ENCODE measurements around the gene PNKD. TPM values are rescaled to one million over a fixed set of nuclear protein-coding genes. Genes with fewer than 3 reads are reported as not detected.

The PNKD gene
- total and polyA plus RNA-seq, 2 donors (not counting 1 experiment from before 2014, with no cell fraction given) = 27.7 to 29.1 TPM

DNA sequence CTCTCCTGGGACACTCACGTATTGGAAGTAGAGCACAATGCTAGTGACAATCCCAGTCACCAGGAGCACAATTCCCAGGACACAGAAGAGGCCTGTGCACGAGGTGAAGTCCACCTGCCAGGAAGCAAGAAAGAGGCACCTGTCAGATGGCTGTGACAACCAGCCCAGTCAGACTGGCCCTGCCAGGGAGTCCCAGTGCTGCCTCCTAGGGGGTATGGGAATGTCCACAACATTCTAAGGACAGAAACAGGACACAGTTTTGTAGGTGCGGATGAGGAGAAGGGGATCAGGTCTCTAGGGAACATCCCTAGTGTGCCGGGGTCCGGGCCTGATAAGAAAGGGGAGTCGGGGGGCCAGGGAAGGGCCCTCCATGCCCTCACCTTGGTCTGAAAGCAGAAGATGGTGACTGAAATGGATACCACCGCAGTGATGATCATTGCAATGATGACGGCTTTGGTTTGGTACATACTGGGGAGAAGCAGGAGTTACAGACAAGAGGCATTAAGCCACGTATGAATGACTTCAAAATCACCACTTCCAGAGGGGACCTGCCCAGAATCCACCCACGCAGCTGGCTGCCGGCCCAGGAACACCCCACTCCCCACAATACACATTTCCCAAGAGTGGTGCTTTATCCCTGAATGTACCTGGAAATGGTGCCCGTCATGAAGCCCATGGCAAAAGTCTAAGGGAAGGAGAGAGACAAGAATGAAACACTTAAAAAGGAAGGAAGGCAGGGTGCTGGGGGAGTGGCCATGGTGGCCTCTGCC lies 6.9 kb downstream of the PNKD start:
- Histone ChIP-seq H3K27ac (ENCODE audit: insufficient read depth, low read length) (no peak overlapping the region), H3K9me3 (ENCODE audit: control insufficient read depth, insufficient read depth, low read depth, low read length) (no peaks in the 10 kb centered on the region), H4K20me1 (ENCODE audit: control insufficient read depth, extremely low read depth, insufficient read depth, low read length) (no peaks in the 10 kb centered on the region), H3K36me3 (ENCODE audit: control insufficient read depth, insufficient read depth, low read length) (peaks cover 46% of the 10 kb centered on the region), H3K4me1 (ENCODE audit: control insufficient read depth, extremely low read depth, insufficient read depth, low read length) (peaks cover 13% of the 10 kb centered on the region), H3K9ac (ENCODE audit: insufficient read depth, low read length) (no peak overlapping the region), H3K4me2 (ENCODE audit: extremely low read depth, insufficient read depth, low read length) (no peak overlapping the region), H2AFZ (ENCODE audit: low read length) (no peak overlapping the region), H3K4me3 (replicated peaks in 1 of 4; ENCODE audit: control extremely low read depth in 1 of 4, insufficient read depth in 1 of 4, low read depth in 3 of 4, low read length in 4 of 4) (no peak overlapping the region), H3K79me2 (ENCODE audit: control insufficient read depth, insufficient read depth, low read length) (peaks cover 28% of the 10 kb centered on the region), H3K27me3 (ENCODE audit: control insufficient read depth, insufficient read depth, low read length) (no peaks in the 10 kb centered on the region)
- no peak for DNase-seq (ENCODE audit: low read depth in 2 of 2)
- TF ChIP-seq, protein P1, sequence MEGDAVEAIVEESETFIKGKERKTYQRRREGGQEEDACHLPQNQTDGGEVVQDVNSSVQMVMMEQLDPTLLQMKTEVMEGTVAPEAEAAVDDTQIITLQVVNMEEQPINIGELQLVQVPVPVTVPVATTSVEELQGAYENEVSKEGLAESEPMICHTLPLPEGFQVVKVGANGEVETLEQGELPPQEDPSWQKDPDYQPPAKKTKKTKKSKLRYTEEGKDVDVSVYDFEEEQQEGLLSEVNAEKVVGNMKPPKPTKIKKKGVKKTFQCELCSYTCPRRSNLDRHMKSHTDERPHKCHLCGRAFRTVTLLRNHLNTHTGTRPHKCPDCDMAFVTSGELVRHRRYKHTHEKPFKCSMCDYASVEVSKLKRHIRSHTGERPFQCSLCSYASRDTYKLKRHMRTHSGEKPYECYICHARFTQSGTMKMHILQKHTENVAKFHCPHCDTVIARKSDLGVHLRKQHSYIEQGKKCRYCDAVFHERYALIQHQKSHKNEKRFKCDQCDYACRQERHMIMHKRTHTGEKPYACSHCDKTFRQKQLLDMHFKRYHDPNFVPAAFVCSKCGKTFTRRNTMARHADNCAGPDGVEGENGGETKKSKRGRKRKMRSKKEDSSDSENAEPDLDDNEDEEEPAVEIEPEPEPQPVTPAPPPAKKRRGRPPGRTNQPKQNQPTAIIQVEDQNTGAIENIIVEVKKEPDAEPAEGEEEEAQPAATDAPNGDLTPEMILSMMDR (conservative IDR thresholded peaks at IDR 0.05 in 1 of 2, IDR thresholded peaks at IDR 0.05 in 1 of 2; ENCODE audit: low read depth in 1 of 2, low read length in 2 of 2) = no peak
- TF ChIP-seq EZH2 (IDR thresholded peaks at IDR 0.05; ENCODE audit: low read length, missing control alignments) = no peak

DNA sequence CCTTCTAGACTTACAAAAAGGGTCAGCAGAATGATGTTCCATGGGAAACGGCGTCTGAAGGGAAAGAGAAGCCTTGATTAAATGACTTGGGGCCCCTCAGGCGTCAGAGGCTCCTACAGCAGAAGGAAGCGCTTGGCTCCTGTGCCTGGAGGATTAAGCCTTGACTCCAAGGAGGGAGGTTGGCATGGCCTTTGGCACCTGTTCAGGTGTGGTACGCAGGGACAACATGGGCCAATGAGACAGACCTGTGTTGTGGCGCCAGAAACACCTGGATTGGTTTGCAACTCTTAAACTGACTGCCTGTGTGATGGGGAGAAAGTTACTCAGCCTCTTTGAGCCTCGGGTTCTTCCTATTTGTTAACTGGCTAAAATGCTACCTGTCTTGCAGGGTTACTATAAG lies 7.6 kb downstream of the PNKD start:
- H3K4me3 ChIP-seq (replicated peaks in 1 of 4; ENCODE audit: control extremely low read depth in 1 of 4, insufficient read depth in 1 of 4, low read depth in 3 of 4, low read length in 4 of 4) = no peak overlapping the region
- no peak overlapping the region for H3K4me2 ChIP-seq (ENCODE audit: extremely low read depth, insufficient read depth, low read length)
- H2AFZ ChIP-seq (ENCODE audit: low read length) = no peak overlapping the region
- TF ChIP-seq, protein P1 (conservative IDR thresholded peaks at IDR 0.05 in 1 of 2, IDR thresholded peaks at IDR 0.05 in 1 of 2; ENCODE audit: low read depth in 1 of 2, low read length in 2 of 2) = no peak
- TF ChIP-seq EZH2 (IDR thresholded peaks at IDR 0.05; ENCODE audit: low read length, missing control alignments) = no peak
- H3K79me2 ChIP-seq (ENCODE audit: control insufficient read depth, insufficient read depth, low read length) = peaks cover 34% of the 10 kb centered on the region
- H3K9me3 ChIP-seq (ENCODE audit: control insufficient read depth, insufficient read depth, low read depth, low read length) = no peaks in the 10 kb centered on the region
- no peak for DNase-seq (ENCODE audit: low read depth in 2 of 2)
- H3K27me3 ChIP-seq (ENCODE audit: control insufficient read depth, insufficient read depth, low read length) = no peaks in the 10 kb centered on the region
- peaks cover 46% of the 10 kb centered on the region for H3K36me3 ChIP-seq (ENCODE audit: control insufficient read depth, insufficient read depth, low read length)
- H4K20me1 ChIP-seq (ENCODE audit: control insufficient read depth, extremely low read depth, insufficient read depth, low read length) = no peaks in the 10 kb centered on the region
- no peak overlapping the region for H3K9ac ChIP-seq (ENCODE audit: insufficient read depth, low read length)
- no peak overlapping the region for H3K27ac ChIP-seq (ENCODE audit: insufficient read depth, low read length)
- peaks cover 15% of the 10 kb centered on the region for H3K4me1 ChIP-seq (ENCODE audit: control insufficient read depth, extremely low read depth, insufficient read depth, low read length)

DNA sequence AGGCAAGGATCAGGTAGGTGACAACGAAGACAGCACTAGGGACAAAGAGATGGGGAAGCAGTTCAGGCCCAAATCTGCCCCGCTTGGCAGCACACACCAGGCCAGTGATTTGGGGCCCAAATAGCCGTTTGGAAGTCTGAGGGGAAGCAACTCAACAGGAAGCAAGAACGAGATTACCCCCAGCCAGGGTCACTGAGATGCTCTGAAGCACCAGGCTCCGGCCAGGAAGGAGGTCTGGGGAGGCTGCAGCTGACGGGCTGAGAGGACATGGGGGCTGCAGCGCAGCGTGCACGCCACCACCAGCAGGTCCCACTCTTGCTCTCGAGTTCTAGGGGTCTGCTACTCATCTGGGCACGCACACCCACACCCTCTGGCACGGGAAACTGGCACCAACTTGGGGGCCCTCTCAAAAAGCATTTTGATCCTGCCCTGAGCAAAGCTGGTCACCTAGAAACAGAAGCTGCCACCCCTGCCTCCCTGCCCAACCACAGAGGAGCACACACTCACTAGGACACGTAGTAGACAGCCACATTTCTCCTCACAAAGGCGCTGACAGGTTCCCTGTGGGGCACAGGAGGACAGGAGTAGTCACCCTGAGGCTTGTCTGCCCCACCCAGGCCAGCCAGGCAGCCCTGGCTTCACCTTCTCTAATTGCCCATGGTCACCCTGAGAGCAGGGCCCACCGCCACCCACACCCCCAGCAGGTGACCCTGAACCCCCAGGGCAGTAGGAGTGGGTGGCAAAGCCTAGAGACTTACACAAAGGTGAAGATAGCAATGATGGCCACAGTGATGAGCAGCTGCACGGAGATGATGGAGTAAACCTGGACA lies 8.4 kb downstream of the PNKD start:
- no peaks in the 10 kb centered on the region for H3K27me3 ChIP-seq (ENCODE audit: control insufficient read depth, insufficient read depth, low read length)
- no peak overlapping the region for H3K9ac ChIP-seq (ENCODE audit: insufficient read depth, low read length)
- H4K20me1 ChIP-seq (ENCODE audit: control insufficient read depth, extremely low read depth, insufficient read depth, low read length) = no peaks in the 10 kb centered on the region
- H3K36me3 ChIP-seq (ENCODE audit: control insufficient read depth, insufficient read depth, low read length) = peaks cover 45% of the 10 kb centered on the region
- H3K79me2 ChIP-seq (ENCODE audit: control insufficient read depth, insufficient read depth, low read length) = peaks cover 42% of the 10 kb centered on the region
- no peak overlapping the region for H2AFZ ChIP-seq (ENCODE audit: low read length)
- no peak overlapping the region for H3K4me2 ChIP-seq (ENCODE audit: extremely low read depth, insufficient read depth, low read length)
- no peak for DNase-seq (ENCODE audit: low read depth in 2 of 2)
- no peak overlapping the region for H3K27ac ChIP-seq (ENCODE audit: insufficient read depth, low read length)
- TF ChIP-seq EZH2 (IDR thresholded peaks at IDR 0.05; ENCODE audit: low read length, missing control alignments) = no peak
- peaks cover 19% of the 10 kb centered on the region for H3K4me1 ChIP-seq (ENCODE audit: control insufficient read depth, extremely low read depth, insufficient read depth, low read length)
- H3K9me3 ChIP-seq (ENCODE audit: control insufficient read depth, insufficient read depth, low read depth, low read length) = no peaks in the 10 kb centered on the region
- no peak overlapping the region for H3K4me3 ChIP-seq (replicated peaks in 1 of 4; ENCODE audit: control extremely low read depth in 1 of 4, insufficient read depth in 1 of 4, low read depth in 3 of 4, low read length in 4 of 4)
